ENCODE data around the gene MAFG.
"Not testable (repeated sequence)": the region's sequence is repeated elsewhere in the genome, so short reads cannot be mapped to it uniquely, and the experiment has no call there.

Gene MAFG

GRCh38 chr17:81957691-81958432 is 30.3 kb upstream of the MAFG start:
- DNase-seq, result no peak

- no peak for DNase-seq
These were observed 29.4 kb upstream of the MAFG start for GRCh38 chr17:81956607-81957589.

GRCh38 chr17:81955756-81956544 is 28.4 kb upstream of the MAFG start:
- no peak for DNase-seq

- no peak for DNase-seq
These were observed 27.6 kb upstream of the MAFG start for GRCh38 chr17:81955058-81955681.

- DNase-seq, result no peak
These were observed 26.9 kb upstream of the MAFG start for GRCh38 chr17:81954131-81955057.

GRCh38 chr17:81953443-81953842 is 25.9 kb upstream of the MAFG start:
- not testable (repeated sequence) for DNase-seq

- DNase-seq, result no peak
These were observed 25.3 kb upstream of the MAFG start for GRCh38 chr17:81952792-81953228.

- no peak for DNase-seq
These were observed 24.5 kb upstream of the MAFG start for GRCh38 chr17:81951785-81952684.

GRCh38 chr17:81950501-81950900 is 23.0 kb upstream of the MAFG start:
- no peak for DNase-seq

- no peak for DNase-seq
These were observed 21.3 kb upstream of the MAFG start for GRCh38 chr17:81948635-81949378.

GRCh38 chr17:81947189-81947588 is 19.7 kb upstream of the MAFG start, which contains the start of gene MYADML2:
MYADML2 (minus strand) TSS chr17:81947233; CDS start chr17:81941741, 5,492 bp downstream.
- no peak for DNase-seq

GRCh38 chr17:81944858-81945257 is 17.3 kb upstream of the MAFG start:
- DNase-seq, result no peak

GRCh38 chr17:81942167-81942553 is 14.6 kb upstream of the MAFG start:
- no peak for DNase-seq

GRCh38 chr17:81941484-81942166 is 14.1 kb upstream of the MAFG start:
- no peak for DNase-seq

GRCh38 chr17:81940538-81941483 is 13.3 kb upstream of the MAFG start:
- no peak for DNase-seq

- no peak for DNase-seq
These were observed 12.4 kb upstream of the MAFG start for GRCh38 chr17:81939881-81940385.

- no peak for DNase-seq
These were observed 11.7 kb upstream of the MAFG start for GRCh38 chr17:81939218-81939617.

All from activated naive CD4-positive, alpha-beta T cell (primary cell).